NCI-H2107 (cell line): ENCODE data around the gene PSMD1.
"Not testable (repeated sequence)": the region's sequence is repeated elsewhere in the genome, so short reads cannot be mapped to it uniquely, and the experiment has no call there.

Experiments used
- DNase-seq: peaks from one replicate; lab custom pipeline; 2025; lab: John Stamatoyannopoulos, UW

The PSMD1 gene

DNA sequence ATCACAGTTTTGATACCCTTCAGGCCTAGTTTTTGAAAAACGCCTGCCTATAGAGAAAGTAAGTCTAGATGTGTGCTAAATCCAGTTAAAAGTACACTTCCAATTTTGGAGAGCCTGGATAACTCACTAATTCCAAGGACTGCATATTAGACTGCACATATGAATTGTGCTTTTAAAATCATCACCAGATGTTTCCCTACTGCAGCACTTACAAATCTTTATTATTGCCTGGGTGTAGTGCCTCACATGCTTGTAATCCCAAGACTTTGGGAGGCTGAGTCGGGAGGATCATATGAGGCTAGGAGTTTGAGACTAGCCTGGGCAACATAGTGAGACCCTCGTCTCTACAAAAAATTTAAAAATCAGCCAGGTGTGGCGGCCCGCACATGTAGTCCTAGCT is 104.0 kb downstream of the PSMD1 start:
- no peak for DNase-seq

DNA sequence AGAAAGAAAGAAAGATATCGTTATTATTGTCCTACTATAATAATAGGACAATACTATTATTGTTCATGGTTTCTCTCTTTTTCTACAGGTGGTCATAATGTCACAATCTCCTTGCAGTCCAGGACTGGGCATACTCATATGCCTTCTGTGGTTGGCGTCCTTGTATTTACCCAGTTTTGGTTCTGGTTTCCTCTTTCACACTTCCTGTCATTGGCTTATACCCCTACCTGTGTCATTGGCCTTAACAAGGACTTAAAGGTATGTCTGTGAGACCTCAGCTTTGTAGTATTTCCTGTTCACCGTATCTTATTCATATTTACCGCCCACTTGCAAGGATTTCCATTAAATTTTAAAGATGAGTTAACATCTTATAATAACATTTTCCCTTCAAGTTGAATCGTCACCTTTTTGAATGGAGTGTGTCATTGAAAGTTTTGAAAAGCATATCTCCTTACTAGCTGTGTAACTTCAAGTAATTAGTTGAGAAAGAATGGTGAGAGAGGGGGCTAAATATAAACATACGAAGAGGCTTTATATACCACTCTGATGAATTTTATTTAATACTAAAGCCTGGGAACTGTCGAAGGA is 104.7 kb downstream of the PSMD1 start:
- DNase-seq, result no peak

DNA sequence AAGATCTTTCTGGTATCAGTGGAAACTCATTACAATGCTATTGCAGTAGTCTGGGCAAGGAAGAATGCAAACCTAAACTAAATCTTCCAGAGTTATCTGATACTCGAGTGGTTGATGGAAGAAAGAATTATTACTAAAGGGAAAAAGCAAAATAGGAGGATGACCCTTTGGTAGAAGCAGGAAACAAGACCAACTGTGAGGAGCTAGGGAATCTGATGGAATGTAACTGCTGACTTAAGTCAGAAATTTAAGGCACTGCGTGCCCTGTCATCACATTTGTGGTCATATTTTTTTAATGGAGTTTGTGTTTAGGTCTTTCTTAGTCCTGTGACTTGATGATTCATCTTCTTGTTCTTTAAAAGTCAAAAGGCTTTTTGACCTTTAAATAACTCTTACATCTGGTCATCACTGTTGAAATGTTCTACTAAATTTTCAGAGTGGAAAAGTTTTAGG is 105.2 kb downstream of the PSMD1 start:
- DNase-seq, result no peak

DNA sequence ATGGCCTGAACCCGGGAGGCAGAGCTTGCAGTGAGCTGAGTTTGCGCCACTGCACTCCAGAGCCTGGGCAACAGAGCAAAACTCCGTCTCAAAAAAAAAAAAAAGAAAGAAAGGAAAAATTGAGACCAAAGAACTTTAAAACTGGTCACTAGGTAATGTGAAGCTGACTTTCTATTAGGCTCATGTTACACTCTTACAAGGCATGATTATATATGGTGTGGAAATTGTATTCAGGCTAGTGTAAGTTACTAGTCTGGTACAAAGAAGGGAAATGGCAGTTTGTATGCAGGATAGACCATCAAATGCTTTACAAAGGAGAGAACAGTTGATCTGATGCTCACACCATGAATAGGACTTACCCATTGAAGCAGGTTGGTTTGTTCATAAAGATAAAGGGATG is 106.3 kb downstream of the PSMD1 start:
- DNase-seq, result no peak

DNA sequence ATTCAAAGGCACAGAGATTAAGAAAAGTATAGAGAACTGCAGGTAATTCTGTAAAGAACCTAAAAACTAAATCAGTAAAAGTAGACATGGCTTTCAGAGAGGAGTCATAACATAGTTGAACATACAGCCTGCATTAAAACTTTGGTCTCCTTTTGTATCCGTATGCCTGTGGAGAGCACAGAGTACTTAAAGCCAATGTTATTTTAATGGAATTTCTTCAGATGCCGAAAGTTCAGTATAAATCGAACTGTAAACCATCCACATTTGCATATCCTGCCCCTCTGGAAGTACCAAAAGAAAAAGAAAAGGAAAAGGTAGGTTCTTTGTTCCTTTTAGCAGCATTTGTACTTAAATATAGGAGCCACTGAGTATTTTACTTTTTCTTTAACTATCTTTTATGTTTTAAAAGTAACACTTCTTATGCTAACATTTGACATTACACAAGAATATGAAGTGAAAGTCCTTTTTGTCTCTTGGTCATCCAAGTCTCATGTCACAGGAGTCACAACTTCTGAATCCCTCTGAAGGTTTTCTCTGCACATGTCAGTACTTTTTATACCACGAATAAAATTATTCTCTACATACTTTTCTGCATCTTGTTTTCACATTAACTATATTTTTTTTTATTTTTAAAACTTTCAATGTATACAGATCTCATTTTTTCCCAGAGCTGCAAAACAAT is 106.9 kb downstream of the PSMD1 start:
- DNase-seq, result no peak

DNA sequence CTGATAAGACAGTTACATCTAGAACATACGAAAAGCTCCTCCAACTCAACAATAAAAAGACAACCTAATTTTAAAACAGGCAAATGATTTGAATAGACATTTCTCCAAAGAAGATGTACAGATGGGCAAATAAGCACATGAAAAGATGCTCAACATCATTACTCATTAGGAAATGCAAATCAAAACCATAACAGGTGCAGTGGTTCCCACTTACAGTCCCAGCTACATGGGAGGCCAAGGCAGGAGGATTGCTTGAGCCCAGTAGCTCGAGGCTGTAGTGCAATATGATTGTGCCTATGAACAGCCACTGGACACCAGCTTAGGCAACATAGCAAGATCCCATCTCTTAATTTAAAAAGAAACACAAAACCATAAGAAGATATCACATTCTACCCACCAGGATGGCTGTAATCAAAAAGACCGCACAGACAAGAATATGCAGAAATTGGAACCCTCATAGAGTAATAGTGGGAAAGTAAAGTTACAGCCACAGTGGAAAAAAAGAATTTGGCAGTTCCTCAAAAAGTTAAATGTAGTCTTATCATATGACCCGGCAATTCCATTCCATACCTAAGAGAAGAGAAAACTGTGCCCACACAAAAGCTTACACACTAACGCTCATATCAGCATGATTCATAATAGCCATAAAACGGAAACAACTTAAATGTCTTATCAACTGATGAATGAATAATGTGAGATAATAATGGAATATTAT is 111.2 kb downstream of the PSMD1 start:
- DNase-seq, result no peak

DNA sequence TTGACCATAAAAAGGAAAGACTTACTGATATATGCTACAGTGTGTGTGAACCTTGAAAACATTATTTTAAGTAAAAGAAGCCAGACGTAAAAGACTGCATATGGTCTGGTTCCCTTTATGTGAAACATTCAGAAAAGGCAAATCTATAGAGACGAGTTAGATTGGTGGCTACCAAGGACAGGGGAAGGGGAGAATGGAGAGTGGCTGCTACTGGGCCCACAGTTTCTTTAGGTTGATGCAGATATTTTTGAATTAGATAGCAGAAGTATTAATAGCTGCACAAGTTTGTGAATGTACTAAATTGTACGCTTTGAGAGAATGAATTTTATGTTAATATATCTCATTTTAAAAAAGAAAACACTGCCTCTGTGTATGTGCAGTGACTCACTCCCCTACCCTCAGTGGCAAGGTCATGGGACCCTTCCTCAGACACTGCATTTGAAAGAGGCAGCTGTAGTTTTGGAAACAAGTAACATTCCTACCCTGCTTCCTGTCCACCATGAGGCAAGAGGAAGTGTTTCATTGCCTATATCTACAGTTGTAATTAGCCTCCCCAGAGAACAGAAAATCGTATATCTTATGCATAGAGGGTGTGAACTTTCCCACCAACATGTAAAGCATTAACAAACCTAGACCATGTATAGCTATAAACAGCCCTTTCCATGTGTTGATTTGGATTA is 111.9 kb downstream of the PSMD1 start:
- DNase-seq, result no peak

DNA sequence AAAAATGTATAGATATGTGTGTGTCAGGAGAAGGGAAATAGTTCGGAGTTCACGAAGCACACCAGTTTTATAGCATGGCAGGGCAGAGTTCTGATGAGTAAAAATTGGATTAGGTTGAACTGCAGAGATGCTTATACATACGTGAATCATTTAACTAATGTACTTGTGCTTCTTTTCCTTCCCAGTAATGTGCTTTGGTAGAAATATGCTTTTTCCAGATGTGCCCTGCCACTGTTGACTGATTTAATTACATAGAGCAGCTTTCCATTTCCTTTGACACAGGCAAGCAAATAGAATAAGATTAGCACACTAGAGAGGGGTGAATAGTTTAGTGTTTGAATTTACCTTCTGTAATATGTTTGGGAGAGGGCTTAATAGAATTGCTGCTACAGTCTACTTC is 112.8 kb downstream of the PSMD1 start:
- no peak for DNase-seq

DNA sequence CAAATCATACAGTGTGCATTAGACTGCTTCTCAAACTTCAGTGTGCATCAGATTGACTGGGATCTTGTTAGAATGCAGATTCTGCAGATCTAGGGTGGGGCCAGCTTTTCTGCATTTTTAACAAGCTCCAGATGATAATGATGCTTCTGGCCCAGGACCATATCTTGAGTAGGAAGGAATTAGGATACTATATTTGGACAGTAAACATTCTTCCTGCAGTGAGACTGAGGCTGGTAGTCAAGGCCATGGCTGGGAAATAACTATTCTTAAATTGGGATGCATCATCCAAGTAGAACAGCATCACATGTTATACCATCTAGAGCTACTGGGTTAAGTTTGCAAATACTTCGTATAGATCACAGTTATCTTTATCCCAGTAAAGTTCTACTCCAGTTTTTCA is 113.4 kb downstream of the PSMD1 start:
- DNase-seq, result no peak

DNA sequence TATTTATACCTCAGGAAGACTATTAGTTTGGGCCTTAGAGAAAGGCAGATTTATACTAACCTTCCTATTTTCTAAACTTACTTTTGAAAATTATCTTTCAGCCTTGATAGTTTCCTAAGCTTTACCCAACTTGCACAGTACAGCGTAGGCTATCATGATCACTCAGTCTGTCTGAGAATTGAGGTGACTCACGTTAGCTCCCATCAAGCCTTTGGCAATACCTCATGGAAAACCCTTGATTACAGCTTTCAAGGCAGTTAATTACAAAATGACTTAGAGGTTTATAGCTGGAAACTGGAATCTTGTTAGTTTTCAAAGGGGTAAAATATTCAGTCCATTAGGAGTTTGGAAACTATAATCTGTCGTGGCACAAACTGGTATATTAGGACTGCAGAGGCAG is 115.4 kb downstream of the PSMD1 start:
- no peak for DNase-seq

DNA sequence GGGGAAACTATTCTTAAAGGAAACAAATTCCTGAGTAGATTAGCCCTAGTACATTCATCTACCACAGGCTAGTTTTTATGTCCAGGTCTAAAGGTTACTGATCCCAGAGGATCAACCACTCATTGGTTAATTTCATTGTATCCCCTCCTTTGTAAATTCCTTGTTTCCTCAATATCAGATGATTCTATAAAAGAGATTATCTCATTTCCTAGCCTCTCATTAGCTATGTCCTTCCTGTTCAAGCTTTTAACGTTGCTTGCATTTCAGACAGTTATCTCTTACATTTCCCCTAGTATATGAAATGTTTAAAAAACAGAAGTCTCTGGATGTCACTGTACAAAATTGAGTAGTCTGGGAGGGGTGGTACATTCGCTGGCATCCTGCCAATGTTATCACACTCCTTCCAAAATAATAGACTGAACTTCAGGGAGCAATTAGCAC is 117.6 kb downstream of the PSMD1 start:
- no peak for DNase-seq

DNA sequence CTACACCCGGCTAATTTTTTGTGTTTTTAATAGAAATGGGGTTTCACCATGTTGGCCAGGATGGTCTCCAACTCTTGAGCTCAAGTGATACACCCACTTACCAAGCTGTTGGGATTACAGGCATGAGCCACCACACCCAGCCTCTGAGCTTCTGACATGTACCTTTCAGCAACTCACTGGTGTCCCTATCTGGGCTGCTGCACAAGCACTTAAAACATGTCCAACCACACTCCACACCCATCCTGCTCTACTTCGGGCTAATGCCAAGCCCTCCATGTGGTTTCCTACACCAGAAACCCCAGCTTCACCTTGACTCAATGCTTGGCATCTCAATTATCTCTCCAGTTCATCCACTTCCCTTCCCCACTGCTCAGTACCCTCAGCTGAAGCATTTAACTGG is 119.4 kb downstream of the PSMD1 start:
- DNase-seq, result no peak

DNA sequence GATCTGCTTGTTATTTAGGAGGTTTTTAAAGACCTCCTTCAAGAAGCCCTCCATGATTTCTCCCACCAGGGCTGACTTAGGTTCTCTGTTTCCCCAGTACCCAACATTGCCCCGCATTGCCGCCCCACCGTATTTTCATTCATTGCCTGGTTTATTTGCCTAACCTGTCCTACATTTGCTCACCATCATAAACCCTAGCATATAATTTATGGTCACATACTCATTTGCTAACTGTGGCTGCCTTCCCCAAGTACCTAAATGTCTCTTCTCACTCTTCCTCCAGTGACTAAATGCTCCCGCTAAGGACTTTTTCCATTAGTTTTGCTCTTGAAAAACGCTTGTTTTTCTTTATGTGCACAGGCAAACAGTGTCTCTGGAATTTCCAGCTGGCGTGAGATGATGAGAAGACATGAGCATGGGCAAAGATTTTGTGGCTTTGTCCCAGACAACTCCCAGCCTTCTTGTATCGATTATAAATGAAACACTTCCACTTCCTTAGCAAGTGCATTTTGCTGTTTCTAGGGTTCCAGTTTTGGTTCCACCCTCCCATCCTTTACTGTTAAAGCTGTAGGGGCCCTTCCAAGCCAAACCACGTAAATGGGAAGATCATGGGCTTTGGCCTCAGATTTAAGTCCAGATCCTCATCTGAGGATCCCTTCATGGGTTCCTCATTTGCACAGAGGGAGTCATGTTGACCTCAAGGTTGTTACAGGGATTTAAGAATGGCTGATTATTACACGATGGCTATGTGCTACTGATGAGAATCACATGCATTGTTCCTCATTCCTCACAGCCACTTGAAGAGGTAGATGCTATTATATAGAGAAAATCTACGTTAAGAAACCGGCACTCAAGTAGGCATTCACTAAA is 120.7 kb downstream of the PSMD1 start:
- no peak for DNase-seq

DNA sequence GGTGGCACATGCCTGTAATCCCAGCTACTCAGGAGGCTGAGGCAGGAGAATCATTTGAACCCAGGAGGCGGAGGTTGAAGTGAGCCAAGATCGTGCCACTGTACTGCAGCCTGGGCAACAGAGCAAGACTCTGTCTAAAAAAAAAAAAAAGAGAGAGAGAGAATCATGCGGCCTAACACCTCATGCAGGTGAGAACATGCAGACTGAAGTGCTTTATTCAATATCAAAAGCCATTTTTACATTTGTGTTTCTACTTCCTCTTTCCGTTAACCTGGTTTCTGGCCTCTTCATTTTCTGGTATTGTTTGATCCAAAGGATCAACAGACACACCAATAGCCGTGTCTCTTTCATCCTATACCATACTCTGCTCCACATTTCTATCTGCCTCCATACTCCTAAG is 122.1 kb downstream of the PSMD1 start:
- DNase-seq, result not testable (repeated sequence)

DNA sequence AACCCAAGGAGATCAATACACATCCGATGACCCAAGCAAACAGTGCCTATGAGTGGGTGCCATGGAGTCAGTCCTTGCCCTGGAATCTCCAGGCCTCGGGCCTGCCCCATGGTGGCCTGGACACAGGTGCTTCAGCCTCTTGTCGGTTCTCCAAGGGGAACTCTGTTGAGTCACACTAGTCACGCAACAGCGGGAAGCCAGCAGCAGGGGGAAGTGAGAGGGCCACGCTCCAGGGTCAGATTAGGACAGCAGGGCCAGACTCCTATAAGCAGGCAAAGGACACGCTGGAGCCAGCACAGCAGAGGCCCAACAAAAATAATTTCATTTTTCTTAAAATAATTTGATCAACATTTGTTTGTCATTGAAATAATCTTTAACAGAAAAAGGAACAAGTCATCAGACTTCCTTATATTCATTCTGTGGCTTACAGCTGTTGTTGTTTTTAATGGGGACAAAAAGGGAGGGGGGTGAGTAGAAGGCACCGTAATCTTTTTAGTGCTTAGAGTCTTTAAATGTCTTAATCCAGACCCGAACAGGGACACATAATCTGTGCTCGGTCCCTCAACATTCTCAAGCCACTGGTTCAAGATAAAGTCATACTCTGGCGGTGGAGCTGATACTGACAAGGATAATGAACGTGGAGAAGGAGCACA is 125.3 kb downstream of the PSMD1 start:
- no peak for DNase-seq

DNA sequence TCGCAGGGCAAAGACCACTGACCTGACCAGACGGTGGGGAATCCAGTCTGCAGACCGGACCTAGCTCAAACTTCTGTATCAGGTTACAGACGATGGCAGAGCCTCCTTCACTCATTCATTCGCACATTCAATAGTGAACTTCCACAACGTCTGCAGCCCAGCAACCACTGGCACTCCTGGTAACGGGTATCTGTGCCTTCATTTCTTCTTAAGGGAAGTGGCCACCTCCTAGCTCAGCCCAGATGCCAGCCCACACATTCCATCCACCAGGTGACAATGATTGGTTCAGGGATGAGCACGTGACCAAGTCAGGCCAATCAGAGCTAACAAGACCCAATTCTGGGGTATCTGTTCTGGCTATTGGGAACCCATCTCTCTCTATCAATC is 125.8 kb downstream of the PSMD1 start:
- no peak for DNase-seq

DNA sequence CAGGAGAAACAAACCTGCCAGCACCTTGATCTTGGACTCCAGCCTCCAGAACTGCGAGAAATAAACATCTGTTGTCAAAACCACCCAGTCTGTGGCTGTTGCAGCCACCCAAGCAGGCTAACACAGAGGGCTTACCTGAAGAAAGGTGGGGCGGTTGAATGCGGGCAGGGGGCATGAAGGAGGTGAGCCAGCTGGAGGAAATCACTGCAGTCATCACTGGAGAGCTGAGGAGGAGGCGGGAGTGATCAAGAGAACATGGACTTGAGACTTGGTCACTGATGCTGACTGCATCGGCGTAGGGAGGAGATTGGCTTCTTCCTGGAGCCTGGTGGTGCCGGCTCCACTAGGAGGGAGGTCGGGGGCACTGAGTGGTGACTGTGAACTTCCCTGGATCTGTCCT is 127.2 kb downstream of the PSMD1 start:
- no peak for DNase-seq

DNA sequence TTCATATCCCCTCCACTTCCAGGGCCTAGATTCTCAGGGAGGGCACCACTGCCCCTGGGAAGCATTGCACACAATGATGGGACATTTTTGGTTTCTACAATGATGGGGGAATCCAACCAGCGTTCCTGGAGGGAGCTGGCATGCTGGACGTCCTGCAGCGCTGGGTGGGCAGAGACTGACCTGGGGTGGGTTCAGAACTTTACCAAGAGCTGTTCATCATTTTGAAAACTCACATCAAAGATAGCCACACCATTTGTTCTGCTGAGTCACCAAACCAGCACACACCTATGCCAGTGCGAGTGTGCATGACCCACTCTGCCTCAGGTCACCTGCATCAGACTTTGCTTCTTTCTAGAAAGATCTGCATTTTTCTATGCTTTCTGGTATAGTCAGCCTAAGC is 127.7 kb downstream of the PSMD1 start:
- DNase-seq, result no peak

DNA sequence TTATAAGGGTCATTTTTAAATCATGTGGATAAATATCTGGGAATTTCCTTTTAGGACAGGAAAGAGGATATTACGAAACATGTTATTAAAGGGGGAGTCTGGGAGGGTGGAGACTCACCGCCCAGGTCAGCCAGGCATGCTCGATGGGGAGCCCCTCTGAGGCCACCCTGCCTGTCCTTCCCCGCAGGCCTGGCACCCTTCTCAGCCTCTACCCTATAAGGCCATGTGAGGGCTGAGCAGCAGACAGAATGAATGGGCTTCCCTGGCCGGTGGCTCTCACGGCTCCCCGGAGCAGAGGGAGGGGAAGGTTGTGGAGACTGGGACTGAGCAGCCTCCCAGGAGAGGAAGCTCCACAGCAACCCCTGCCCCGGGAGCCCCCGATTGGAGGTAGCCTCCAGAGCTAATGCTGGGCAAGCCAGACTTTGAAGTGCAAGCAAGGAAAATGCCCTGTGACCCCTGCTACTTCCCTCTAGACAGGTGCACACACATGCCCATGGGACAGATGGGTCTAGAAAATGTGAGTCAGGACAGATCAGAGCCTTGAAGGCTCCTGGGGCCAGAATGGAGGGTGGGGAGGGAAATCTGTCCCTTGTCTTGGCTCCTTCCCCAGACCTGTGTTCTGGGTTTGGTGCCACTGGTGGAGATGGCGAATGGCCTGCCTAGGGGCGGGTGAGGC is 128.5 kb downstream of the PSMD1 start:
- DNase-seq, result no peak

DNA sequence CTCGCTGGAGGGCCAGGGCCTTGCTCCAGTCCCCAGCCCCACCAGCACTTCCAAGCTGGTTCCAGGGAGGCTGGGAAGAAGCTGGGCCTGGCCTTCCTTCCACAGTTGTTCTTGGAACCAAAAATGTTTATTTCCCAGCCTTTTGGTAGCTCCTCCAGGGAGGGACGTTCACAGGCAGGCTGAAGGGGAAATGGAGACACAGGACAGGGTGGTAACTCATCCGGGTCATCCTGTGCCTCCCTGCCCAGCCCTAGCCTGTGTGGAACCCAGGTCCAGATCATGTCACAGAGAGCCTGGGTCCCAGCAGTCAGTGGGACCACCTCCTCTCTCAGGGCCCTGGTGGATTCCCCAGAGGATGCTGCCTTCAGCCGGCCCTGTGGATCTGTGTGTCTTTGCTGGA is 129.2 kb downstream of the PSMD1 start:
- no peak for DNase-seq

DNA sequence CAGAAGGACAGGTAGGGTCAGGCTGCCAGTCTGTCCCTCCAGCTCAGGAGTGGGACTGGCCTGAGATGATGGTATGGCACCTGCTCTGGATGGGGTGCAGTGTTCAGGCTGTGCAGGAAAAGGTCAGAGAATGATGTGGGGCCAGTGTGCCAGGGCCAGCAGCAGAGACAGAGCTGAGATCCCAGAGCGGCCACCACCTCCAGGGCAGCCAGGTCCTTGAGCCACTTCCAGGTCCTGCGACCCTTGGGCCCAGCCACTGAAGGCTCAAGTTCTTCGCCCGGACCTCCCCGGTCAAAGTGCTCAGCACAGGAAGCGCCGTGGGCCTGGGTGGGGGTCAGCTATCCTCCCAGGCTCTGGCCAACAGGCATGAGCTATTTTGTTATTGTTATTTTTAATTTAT is 129.7 kb downstream of the PSMD1 start:
- DNase-seq, result no peak
